Esophagus squamous epithelium (tissue), 4 donors: ENCODE measurements around the gene TMEM150B.

ENCODE experiments used
- CTCF ChIP-seq, 6 experiments: fragments of 450-650 bp in 4 of 6; fragments of 200-600 bp in 2 of 6; sonication (generic) in 2 of 6; IDR thresholded peaks; one replicate each; pipeline ENCODE4 v1.5.1; 2016 to 2019; ENCODE audit warnings: antibody characterized with exemption in 6 of 6, mild to moderate bottlenecking in 4 of 6, moderate library complexity in 4 of 6
- POLR2A ChIP-seq, 4 donors: fragments of 450-650 bp; IDR thresholded peaks; one replicate each; pipeline ENCODE4 v1.6.1; 2017; ENCODE audit warnings: antibody characterized with exemption in 4 of 4, mild to moderate bottlenecking in 4 of 4, moderate library complexity in 3 of 4

- TF ChIP-seq CTCF (IDR thresholded peaks at IDR 0.05) (no peak), POLR2A (IDR thresholded peaks at IDR 0.05) (no peak)
Measured at GRCh38 chr19:55368106-55368505, 43.0 kb upstream of the TMEM150B start.
